ENCODE results near the gene APP.
"Not testable (repeated sequence)": the region's sequence is repeated elsewhere in the genome, so short reads cannot be mapped to it uniquely, and the experiment has no call there.

The APP gene

GRCh38 chr21:25936776-25937175 is 233.8 kb downstream of the APP start:
- no peak for DNase-seq (ENCODE audit: low spot score)

- DNase-seq (ENCODE audit: low spot score), result no peak
Measured at GRCh38 chr21:25934771-25935224, 235.8 kb downstream of the APP start.

GRCh38 chr21:25934130-25934529 is 236.4 kb downstream of the APP start:
- no peak for DNase-seq (ENCODE audit: low spot score)

GRCh38 chr21:25931765-25932164 is 238.8 kb downstream of the APP start:
- no peak for DNase-seq (ENCODE audit: low spot score)

- no peak for DNase-seq (ENCODE audit: low spot score)
Measured at GRCh38 chr21:25929856-25930520, 240.6 kb downstream of the APP start.

- DNase-seq (ENCODE audit: low spot score), result no peak
Measured at GRCh38 chr21:25927195-25927880, 243.2 kb downstream of the APP start.

- no peak for DNase-seq (ENCODE audit: low spot score)
Measured at GRCh38 chr21:25925936-25926335, 244.6 kb downstream of the APP start.

- DNase-seq (ENCODE audit: low spot score), result no peak
Measured at GRCh38 chr21:25925064-25925800, 245.3 kb downstream of the APP start.

- DNase-seq (ENCODE audit: low spot score), result not testable (repeated sequence)
Measured at GRCh38 chr21:25918152-25918551, 252.4 kb downstream of the APP start.

- DNase-seq (ENCODE audit: low spot score), result no peak
Measured at GRCh38 chr21:25916226-25916625, 254.3 kb downstream of the APP start.

- DNase-seq (ENCODE audit: low spot score), result no peak
Measured at GRCh38 chr21:25913479-25913878, 257.1 kb downstream of the APP start.

- DNase-seq (ENCODE audit: low spot score), result no peak
Measured at GRCh38 chr21:25912402-25912746, 258.2 kb downstream of the APP start.

- DNase-seq (ENCODE audit: low spot score), result no peak
Measured at GRCh38 chr21:25911730-25912401, 258.7 kb downstream of the APP start.

- no peak for DNase-seq (ENCODE audit: low spot score)
Measured at GRCh38 chr21:25910809-25911208, 259.8 kb downstream of the APP start.

GRCh38 chr21:25909341-25909740 is 261.2 kb downstream of the APP start:
- no peak for DNase-seq (ENCODE audit: low spot score)

- DNase-seq (ENCODE audit: low spot score), result no peak
Measured at GRCh38 chr21:25908495-25908894, 262.1 kb downstream of the APP start.

GRCh38 chr21:25907573-25908275 is 262.8 kb downstream of the APP start:
- no peak for DNase-seq (ENCODE audit: low spot score)

GRCh38 chr21:25906587-25906986 is 264.0 kb downstream of the APP start:
- no peak for DNase-seq (ENCODE audit: low spot score)

GRCh38 chr21:25905126-25905525 is 265.4 kb downstream of the APP start:
- no peak for DNase-seq (ENCODE audit: low spot score)

GRCh38 chr21:25904044-25904695 is 266.4 kb downstream of the APP start:
- DNase-seq (ENCODE audit: low spot score), result no peak

- DNase-seq (ENCODE audit: low spot score), result no peak
Measured at GRCh38 chr21:25903607-25904006, 267.0 kb downstream of the APP start.
